Measurements from ENCODE around the gene EBF3.

DNA sequence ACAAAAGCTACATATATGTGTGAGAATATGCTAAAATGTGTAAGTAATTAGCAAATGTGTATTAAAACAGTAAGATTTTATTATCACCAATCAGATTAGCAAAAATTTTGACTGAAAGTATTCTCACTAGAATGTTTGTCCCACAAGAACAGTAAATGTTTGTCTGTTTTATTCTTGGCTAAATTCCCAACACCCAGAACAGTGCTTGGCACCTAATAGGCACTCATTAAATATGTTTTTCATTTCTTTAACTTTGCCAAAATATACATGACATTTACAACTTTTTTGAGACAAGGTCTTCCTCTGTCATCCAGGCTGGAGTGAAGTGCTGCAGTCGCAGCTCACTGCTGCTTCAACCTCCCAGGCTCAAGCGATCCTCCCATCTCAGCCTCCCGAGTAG lies 143.6 kb downstream of the EBF3 start:
- TF ChIP-seq, protein P1, sequence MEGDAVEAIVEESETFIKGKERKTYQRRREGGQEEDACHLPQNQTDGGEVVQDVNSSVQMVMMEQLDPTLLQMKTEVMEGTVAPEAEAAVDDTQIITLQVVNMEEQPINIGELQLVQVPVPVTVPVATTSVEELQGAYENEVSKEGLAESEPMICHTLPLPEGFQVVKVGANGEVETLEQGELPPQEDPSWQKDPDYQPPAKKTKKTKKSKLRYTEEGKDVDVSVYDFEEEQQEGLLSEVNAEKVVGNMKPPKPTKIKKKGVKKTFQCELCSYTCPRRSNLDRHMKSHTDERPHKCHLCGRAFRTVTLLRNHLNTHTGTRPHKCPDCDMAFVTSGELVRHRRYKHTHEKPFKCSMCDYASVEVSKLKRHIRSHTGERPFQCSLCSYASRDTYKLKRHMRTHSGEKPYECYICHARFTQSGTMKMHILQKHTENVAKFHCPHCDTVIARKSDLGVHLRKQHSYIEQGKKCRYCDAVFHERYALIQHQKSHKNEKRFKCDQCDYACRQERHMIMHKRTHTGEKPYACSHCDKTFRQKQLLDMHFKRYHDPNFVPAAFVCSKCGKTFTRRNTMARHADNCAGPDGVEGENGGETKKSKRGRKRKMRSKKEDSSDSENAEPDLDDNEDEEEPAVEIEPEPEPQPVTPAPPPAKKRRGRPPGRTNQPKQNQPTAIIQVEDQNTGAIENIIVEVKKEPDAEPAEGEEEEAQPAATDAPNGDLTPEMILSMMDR (IDR thresholded peaks at IDR 0.05) = no peak
- TF ChIP-seq POLR2A (IDR thresholded peaks at IDR 0.05) = no peak

Data from suprapubic skin (tissue), 3 donors.